ENCODE measurements around the gene LRP1B. TPM values are rescaled to one million over a fixed set of nuclear protein-coding genes. Genes with fewer than 3 reads are reported as not detected.

Gene LRP1B
- total and polyA plus RNA-seq, 2 donors (not counting 1 experiment from before 2014, with no cell fraction given) = not detected

GRCh38 chr2:142037744-142038143 is 93.1 kb downstream of the LRP1B start:
- Histone ChIP-seq H3K27ac (ENCODE audit: low read length in 2 of 2) (no peak overlapping the region), H3K9ac (ENCODE audit: low read length) (no peak overlapping the region), H3K4me2 (replicated peaks; ENCODE audit: low read depth, low read length, poor library complexity, severe bottlenecking) (no peak overlapping the region), H3K36me3 (replicated peaks in 1 of 2; ENCODE audit: control extremely low read depth in 1 of 2, control insufficient read depth in 1 of 2, extremely low read depth in 1 of 2, insufficient read depth in 2 of 2, low read length in 1 of 2) (no peaks in the 10 kb centered on the region), H3K9me3 (ENCODE audit: control extremely low read depth in 1 of 3, control insufficient read depth in 2 of 3, insufficient read depth in 1 of 3, low read length in 2 of 3) (no peaks in the 10 kb centered on the region), H3K4me3 (ENCODE audit: control extremely low read depth in 1 of 5, extremely low read depth in 1 of 5, insufficient read depth in 1 of 5, low read depth in 2 of 5, low read length in 4 of 5) (no peak overlapping the region), H4K20me1 (ENCODE audit: control insufficient read depth, insufficient read depth, low read length, poor library complexity, severe bottlenecking) (no peaks in the 10 kb centered on the region), H3K79me2 (ENCODE audit: control insufficient read depth, insufficient read depth, low read length) (no peaks in the 10 kb centered on the region), H3K27me3 (replicated peaks in 1 of 4; ENCODE audit: control extremely low read depth in 1 of 4, control insufficient read depth in 3 of 4, insufficient read depth in 4 of 4, low read length in 3 of 4) (no peaks in the 10 kb centered on the region), H3K4me1 (ENCODE audit: control insufficient read depth in 2 of 2, insufficient read depth in 2 of 2, low read length in 2 of 2) (no peaks in the 10 kb centered on the region), H2AFZ (ENCODE audit: insufficient read depth, low read depth, low read length, poor library complexity, severe bottlenecking) (no peak overlapping the region)
- TF ChIP-seq CTCF (IDR thresholded peaks at IDR 0.05) (no peak), EZH2 (IDR thresholded peaks at IDR 0.05; ENCODE audit: borderline replicate concordance, insufficient read depth, low read depth, low read length, poor library complexity, severe bottlenecking) (no peak)
- WGBS (ENCODE audit: insufficient coverage) = no CpG with 5 or more reads among the region's 3 CpGs
- no peak overlapping the region for H3K4me3 Mint-ChIP-seq
- no peaks in the 10 kb centered on the region for H3K9me3 Mint-ChIP-seq (ENCODE audit: insufficient read depth)
- POLR2A ChIA-PET = no interaction called here
- ATAC-seq (ENCODE audit: low read depth) (no peak), DNase-seq (no peak)
- CTCF ChIA-PET = no interaction called here
- intact Hi-C loops (cut with micrococcal nuclease) = no loop called here
- no peaks in the 10 kb centered on the region for H3K4me1 Mint-ChIP-seq
- no peaks in the 10 kb centered on the region for H3K27me3 Mint-ChIP-seq
- H3K27ac Mint-ChIP-seq = no peak overlapping the region

- Histone ChIP-seq H2AFZ (ENCODE audit: insufficient read depth, low read depth, low read length, poor library complexity, severe bottlenecking) (no peak overlapping the region), H3K27ac (ENCODE audit: low read length in 2 of 2) (no peak overlapping the region), H4K20me1 (ENCODE audit: control insufficient read depth, insufficient read depth, low read length, poor library complexity, severe bottlenecking) (no peaks in the 10 kb centered on the region), H3K4me1 (ENCODE audit: control insufficient read depth in 2 of 2, insufficient read depth in 2 of 2, low read length in 2 of 2) (no peaks in the 10 kb centered on the region), H3K4me2 (replicated peaks; ENCODE audit: low read depth, low read length, poor library complexity, severe bottlenecking) (no peak overlapping the region), H3K9ac (ENCODE audit: low read length) (no peak overlapping the region), H3K79me2 (ENCODE audit: control insufficient read depth, insufficient read depth, low read length) (no peaks in the 10 kb centered on the region), H3K36me3 (replicated peaks in 1 of 2; ENCODE audit: control extremely low read depth in 1 of 2, control insufficient read depth in 1 of 2, extremely low read depth in 1 of 2, insufficient read depth in 2 of 2, low read length in 1 of 2) (no peaks in the 10 kb centered on the region), H3K4me3 (ENCODE audit: control extremely low read depth in 1 of 5, extremely low read depth in 1 of 5, insufficient read depth in 1 of 5, low read depth in 2 of 5, low read length in 4 of 5) (no peak overlapping the region), H3K9me3 (ENCODE audit: control extremely low read depth in 1 of 3, control insufficient read depth in 2 of 3, insufficient read depth in 1 of 3, low read length in 2 of 3) (no peaks in the 10 kb centered on the region), H3K27me3 (replicated peaks in 1 of 4; ENCODE audit: control extremely low read depth in 1 of 4, control insufficient read depth in 3 of 4, insufficient read depth in 4 of 4, low read length in 3 of 4) (no peaks in the 10 kb centered on the region)
- intact Hi-C loops (cut with micrococcal nuclease) = no loop called here
- Mint-ChIP-seq H3K27ac (no peak overlapping the region), H3K4me3 (no peak overlapping the region), H3K27me3 (no peaks in the 10 kb centered on the region), H3K9me3 (ENCODE audit: insufficient read depth) (no peaks in the 10 kb centered on the region), H3K4me1 (no peaks in the 10 kb centered on the region)
- TF ChIP-seq CTCF (IDR thresholded peaks at IDR 0.05) = no peak
- no peak for TF ChIP-seq EZH2 (IDR thresholded peaks at IDR 0.05; ENCODE audit: borderline replicate concordance, insufficient read depth, low read depth, low read length, poor library complexity, severe bottlenecking)
- ATAC-seq (ENCODE audit: low read depth) = no peak
- ChIA-PET CTCF (no interaction called here), POLR2A (no interaction called here)
- WGBS (ENCODE audit: insufficient coverage) = 86% methylated on average over 1 of the region's 3 CpGs
- DNase-seq = no peak
Observed at GRCh38 chr2:142037066-142037465, 93.8 kb downstream of the LRP1B start.
